ENCODE data around the gene BCL2.

BCL2 gene

GRCh38 chr18:63187791-63188460, 131.6 kb downstream of the BCL2 start:
- no peaks in the 10 kb centered on the region for H3K36me3 ChIP-seq (ENCODE audit: control insufficient read depth, insufficient read depth, low read length)
- no peak overlapping the region for H3K4me3 ChIP-seq (replicated peaks; ENCODE audit: low read depth, low read length)
- DNase-seq (ENCODE audit: extremely low read depth, insufficient read length): no peak
- no peak for TF ChIP-seq CTCF (IDR thresholded peaks at IDR 0.05; ENCODE audit: insufficient read depth, low read length, poor library complexity, severe bottlenecking)
- H3K27me3 ChIP-seq (replicated peaks; ENCODE audit: control insufficient read depth, insufficient read depth, low read length): no peaks in the 10 kb centered on the region

- H3K4me3 ChIP-seq (replicated peaks; ENCODE audit: low read depth, low read length): no peak overlapping the region
- H3K36me3 ChIP-seq (ENCODE audit: control insufficient read depth, insufficient read depth, low read length): no peaks in the 10 kb centered on the region
- DNase-seq (ENCODE audit: extremely low read depth, insufficient read length): no peak
- no peak for TF ChIP-seq CTCF (IDR thresholded peaks at IDR 0.05; ENCODE audit: insufficient read depth, low read length, poor library complexity, severe bottlenecking)
- H3K27me3 ChIP-seq (replicated peaks; ENCODE audit: control insufficient read depth, insufficient read depth, low read length): no peaks in the 10 kb centered on the region
These were observed 132.4 kb downstream of the BCL2 start for GRCh38 chr18:63187223-63187574.

- H3K36me3 ChIP-seq (ENCODE audit: control insufficient read depth, insufficient read depth, low read length): no peaks in the 10 kb centered on the region
- no peaks in the 10 kb centered on the region for H3K27me3 ChIP-seq (replicated peaks; ENCODE audit: control insufficient read depth, insufficient read depth, low read length)
- DNase-seq (ENCODE audit: extremely low read depth, insufficient read length): no peak
- no peak for TF ChIP-seq CTCF (IDR thresholded peaks at IDR 0.05; ENCODE audit: insufficient read depth, low read length, poor library complexity, severe bottlenecking)
- H3K4me3 ChIP-seq (replicated peaks; ENCODE audit: low read depth, low read length): no peak overlapping the region
These were observed 132.9 kb downstream of the BCL2 start for GRCh38 chr18:63186520-63187222.

- Histone ChIP-seq H3K36me3 (ENCODE audit: control insufficient read depth, insufficient read depth, low read length) (no peaks in the 10 kb centered on the region), H3K27me3 (replicated peaks; ENCODE audit: control insufficient read depth, insufficient read depth, low read length) (no peaks in the 10 kb centered on the region), H3K4me3 (replicated peaks; ENCODE audit: low read depth, low read length) (no peak overlapping the region)
- no peak for TF ChIP-seq CTCF (IDR thresholded peaks at IDR 0.05; ENCODE audit: insufficient read depth, low read length, poor library complexity, severe bottlenecking)
- no peak for DNase-seq (ENCODE audit: extremely low read depth, insufficient read length)
These were observed 133.6 kb downstream of the BCL2 start for GRCh38 chr18:63185984-63186383.

- no peaks in the 10 kb centered on the region for H3K27me3 ChIP-seq (replicated peaks; ENCODE audit: control insufficient read depth, insufficient read depth, low read length)
- DNase-seq (ENCODE audit: extremely low read depth, insufficient read length): no peak
- no peaks in the 10 kb centered on the region; the same call in 1 of the 2 replicates for H3K36me3 ChIP-seq (ENCODE audit: control insufficient read depth, insufficient read depth, low read length)
- no peak for TF ChIP-seq CTCF (IDR thresholded peaks at IDR 0.05; ENCODE audit: insufficient read depth, low read length, poor library complexity, severe bottlenecking)
- H3K4me3 ChIP-seq (replicated peaks; ENCODE audit: low read depth, low read length): no peak overlapping the region
These were observed 135.4 kb downstream of the BCL2 start for GRCh38 chr18:63183952-63184770.

Measured in GM06990 (cell line).